HepG2 (cell line): ENCODE measurements around the gene ZNF669. TPM values are rescaled to one million over a fixed set of nuclear protein-coding genes. Genes with fewer than 3 reads are reported as not detected.
A peak's percentile ranks its signal among the peaks of the same experiment; 100 is the strongest.

ENCODE experiments used
- BRD4 ChIP-seq: sonication (generic); formaldehyde crosslinking; IDR thresholded peaks from 2 replicates; pipeline ENCODE4 v1.4.0; 2020; ENCODE audit warnings: missing genetic modification reagents
- FOXM1 ChIP-seq: sonication (generic); formaldehyde crosslinking; IDR thresholded peaks from 2 replicates; pipeline ENCODE4 v1.5.0; 2020; ENCODE audit warnings: missing genetic modification reagents
- GTF2F1 ChIP-seq: fragments of 150-350 bp; IDR thresholded peaks from 2 replicates; pipeline ENCODE4 v1.6.1; 2014; ENCODE audit warnings: low read length
- HDAC6 ChIP-seq: fragments of 200-600 bp; sonication (generic); IDR thresholded peaks from 2 replicates; pipeline ENCODE4 v1.7.0; 2017; ENCODE audit warnings: mild to moderate bottlenecking, antibody characterized with exemption, low read length, low read depth
- HNRNPUL1 ChIP-seq: fragments of 200-400 bp; formaldehyde crosslinking; IDR thresholded peaks from 2 replicates; pipeline ENCODE4 v1.6.1; 2017; ENCODE audit warnings: low read depth, mild to moderate bottlenecking, low read length, moderate library complexity
- JDP2 ChIP-seq: sonication (generic); formaldehyde crosslinking; IDR thresholded peaks from 2 replicates; pipeline ENCODE4 v1.8.1; 2022; ENCODE audit warnings: missing genetic modification reagents, borderline replicate concordance
- KLF6 ChIP-seq: IDR thresholded peaks from 2 replicates; pipeline ENCODE4 v1.8.0; 2016; ENCODE audit warnings: missing biosample characterization, missing genetic modification reagents
- KMT2A ChIP-seq: sonication (generic); formaldehyde crosslinking; IDR thresholded peaks from 2 replicates; pipeline ENCODE4 v1.4.0; 2020; ENCODE audit warnings: missing genetic modification reagents
- LCORL ChIP-seq, 2 experiments: fragments of 450-650 bp in 1 of 2; sonication (generic) in 1 of 2; formaldehyde crosslinking in 1 of 2; IDR thresholded peaks; 2 replicates each; pipeline versions ENCODE4 v1.5.0 to v1.6.1; 2017 to 2020; ENCODE audit warnings: antibody characterized with exemption in 1 of 2, missing genetic modification reagents in 1 of 2
- MBD4 ChIP-seq: IDR thresholded peaks from 2 replicates; pipeline ENCODE4 v1.6.1; 2012; ENCODE audit warnings: low read length, inconsistent platforms, borderline replicate concordance
- MIER3 ChIP-seq: IDR thresholded peaks from 2 replicates; pipeline ENCODE4 v1.6.1; 2016; ENCODE audit warnings: missing compliant biosample characterization, borderline replicate concordance
- PHF5A ChIP-seq: IDR thresholded peaks from one replicate; pipeline ENCODE4 v1.6.1; 2018; ENCODE audit warnings: low read depth, missing genetic modification reagents; ENCODE audit not compliant: unreplicated experiment
- SOX5 ChIP-seq: IDR thresholded peaks from 2 replicates; pipeline ENCODE4 v1.6.1; 2016; ENCODE audit warnings: borderline replicate concordance
- ZNF225 ChIP-seq: sonication (generic); formaldehyde crosslinking; IDR thresholded peaks from 2 replicates; pipeline ENCODE4 v1.4.0; 2020; ENCODE audit warnings: mild to moderate bottlenecking, missing genetic modification reagents
- ZNF329 ChIP-seq: sonication (generic); formaldehyde crosslinking; IDR thresholded peaks from 2 replicates; pipeline ENCODE4 v1.9.0; 2021; ENCODE audit warnings: low read depth, mild to moderate bottlenecking, missing genetic modification reagents
- ZNF335 ChIP-seq: sonication (generic); formaldehyde crosslinking; IDR thresholded peaks from 2 replicates; pipeline ENCODE4 v1.4.0; 2020; ENCODE audit warnings: missing genetic modification reagents
- ZNF33A ChIP-seq: sonication (generic); formaldehyde crosslinking; IDR thresholded peaks from 2 replicates; pipeline ENCODE4 v1.5.1; 2020; ENCODE audit warnings: missing genetic modification reagents, mild to moderate bottlenecking, moderate library complexity, borderline replicate concordance
- ZNF549 ChIP-seq: sonication (generic); formaldehyde crosslinking; IDR thresholded peaks from 2 replicates; pipeline ENCODE4 v1.5.0; 2020; ENCODE audit warnings: missing genetic modification reagents
- ZSCAN9 ChIP-seq: IDR thresholded peaks from 2 replicates; pipeline ENCODE4 v1.6.1; 2016; ENCODE audit warnings: borderline replicate concordance
- polyA plus RNA-seq, 8 experiments: library from polyadenylated mRNA; depleted of rRNA in 3 of 8; stranded (reverse) in 7 of 8; unstranded in 1 of 8; fragments of >200 nt; fragmentation: Illumina TruSeq in 4 of 8; extraction: Trizol in 4 of 8; gene quantifications; 2 replicates each; pipeline versions ENCODE4 v1.2.1 to v1.2.3, GENCODE V29; 2011 to 2016; ENCODE audit warnings: low read depth in 4 of 8, missing spikeins in 1 of 8, mixed read lengths in 1 of 8; ENCODE audit not compliant: insufficient read depth in 1 of 8
- total RNA-seq, 5 experiments: library from RNA; depleted of rRNA; stranded (reverse); fragments of >200 nt; fragmentation: Illumina TruSeq; extraction: Trizol; gene quantifications; 2 replicates each; pipeline ENCODE4 v1.2.3, GENCODE V29; 2016; ENCODE audit warnings: low read depth in 1 of 5
- TF ChIP-seq, protein P1 (sequence below): IDR thresholded peaks from 2 replicates; pipeline ENCODE4 v1.6.1; 2016
- TF ChIP-seq, protein P2 (sequence below): sonication (generic); formaldehyde crosslinking; IDR thresholded peaks from 2 replicates; pipeline ENCODE4 v1.5.0; 2020; ENCODE audit warnings: missing genetic modification reagents
- TF ChIP-seq, protein P3 (sequence below): sonication (generic); formaldehyde crosslinking; IDR thresholded peaks from 2 replicates; pipeline ENCODE4 v1.4.0; 2020; ENCODE audit warnings: missing genetic modification reagents
- TF ChIP-seq, protein P4 (sequence below): sonication (generic); formaldehyde crosslinking; IDR thresholded peaks from 2 replicates; pipeline ENCODE4 v1.8.0; 2022; ENCODE audit warnings: mild to moderate bottlenecking, missing genetic modification reagents, borderline replicate concordance
- TF ChIP-seq, protein P5 (sequence below): sonication (generic); formaldehyde crosslinking; IDR thresholded peaks from 2 replicates; pipeline ENCODE4 v1.8.1; 2023; ENCODE audit warnings: mild to moderate bottlenecking, moderate library complexity, missing genetic modification reagents
- TF ChIP-seq, protein P6 (sequence below): sonication (generic); formaldehyde crosslinking; IDR thresholded peaks from 2 replicates; pipeline ENCODE4 v1.8.0; 2022; ENCODE audit warnings: missing genetic modification reagents, low read depth, mild to moderate bottlenecking, borderline replicate concordance

The ZNF669 gene
- total and polyA plus RNA-seq, 2 of the 13 experiments (the other 11 are each of a cell fraction or from before 2014, with no cell fraction given) = 3.1 to 14.6 TPM

DNA sequence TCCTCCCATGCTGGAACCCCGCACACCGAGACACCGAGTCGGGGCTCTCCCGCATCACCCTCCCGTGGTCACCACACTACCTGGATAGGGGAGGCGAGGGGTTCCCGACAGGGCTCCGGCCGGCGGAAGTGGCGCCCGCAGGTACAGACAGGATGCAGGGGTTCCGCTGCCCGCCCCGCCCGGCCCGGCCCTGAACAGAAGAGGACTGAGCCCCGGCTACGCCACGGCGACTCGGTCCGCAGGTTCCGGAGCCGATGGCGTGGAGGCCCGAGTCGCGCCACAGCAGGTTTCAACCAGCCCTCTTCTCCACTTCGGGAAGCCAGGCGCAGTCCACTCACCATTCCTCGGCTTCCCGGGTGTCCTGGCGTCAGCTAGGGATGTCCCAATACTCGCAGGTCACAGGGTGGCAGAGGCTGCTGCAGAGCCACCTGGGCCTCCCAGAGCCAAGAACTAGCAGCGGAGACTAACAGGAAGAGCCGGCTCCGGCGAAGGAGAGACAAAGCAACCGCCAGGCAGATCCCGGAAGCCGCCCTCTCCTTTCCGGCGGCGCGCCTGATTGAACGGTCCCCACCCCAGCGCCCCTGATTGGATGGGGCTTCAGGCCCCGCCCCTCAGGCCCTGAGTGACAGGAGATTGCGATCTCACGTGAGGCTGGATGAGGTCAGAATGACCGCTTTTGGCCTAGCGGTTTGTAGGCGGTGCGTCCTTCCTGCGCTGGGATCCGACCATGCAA, at the start of gene ZNF669 (continued):
- no peak for TF ChIP-seq FOXM1 (CRISPR knock-in tag)
- TF ChIP-seq, protein P1, sequence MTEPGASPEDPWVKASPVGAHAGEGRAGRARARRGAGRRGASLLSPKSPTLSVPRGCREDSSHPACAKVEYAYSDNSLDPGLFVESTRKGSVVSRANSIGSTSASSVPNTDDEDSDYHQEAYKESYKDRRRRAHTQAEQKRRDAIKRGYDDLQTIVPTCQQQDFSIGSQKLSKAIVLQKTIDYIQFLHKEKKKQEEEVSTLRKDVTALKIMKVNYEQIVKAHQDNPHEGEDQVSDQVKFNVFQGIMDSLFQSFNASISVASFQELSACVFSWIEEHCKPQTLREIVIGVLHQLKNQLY (CRISPR knock-in tag) = no peak
- TF ChIP-seq PHF5A = no peak
- TF ChIP-seq KMT2A = peak; percentile 88
- TF ChIP-seq ZSCAN9 (CRISPR knock-in tag) = 0 out of 2 replicates have a peak, but pooled peaks have one; percentile 61
- no peak for TF ChIP-seq HDAC6
- no peak for TF ChIP-seq MIER3 (CRISPR knock-in tag)
- TF ChIP-seq LCORL (IDR thresholded peaks at IDR 0.05) = no peak
- peak; percentile 52; the same call in 1 of the 2 replicates for TF ChIP-seq LCORL (CRISPR knock-in tag; IDR thresholded peaks at IDR 0.05)
- TF ChIP-seq KLF6 (CRISPR knock-in tag) = 0 out of 2 replicates have a peak, but pooled peaks have one; percentile 44
- TF ChIP-seq, protein P2, sequence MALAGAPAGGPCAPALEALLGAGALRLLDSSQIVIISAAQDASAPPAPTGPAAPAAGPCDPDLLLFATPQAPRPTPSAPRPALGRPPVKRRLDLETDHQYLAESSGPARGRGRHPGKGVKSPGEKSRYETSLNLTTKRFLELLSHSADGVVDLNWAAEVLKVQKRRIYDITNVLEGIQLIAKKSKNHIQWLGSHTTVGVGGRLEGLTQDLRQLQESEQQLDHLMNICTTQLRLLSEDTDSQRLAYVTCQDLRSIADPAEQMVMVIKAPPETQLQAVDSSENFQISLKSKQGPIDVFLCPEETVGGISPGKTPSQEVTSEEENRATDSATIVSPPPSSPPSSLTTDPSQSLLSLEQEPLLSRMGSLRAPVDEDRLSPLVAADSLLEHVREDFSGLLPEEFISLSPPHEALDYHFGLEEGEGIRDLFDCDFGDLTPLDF (CRISPR knock-in tag) = peak; percentile 56; the same call in 1 of the 2 replicates
- no peak for TF ChIP-seq ZNF549 (CRISPR knock-in tag)
- TF ChIP-seq, protein P3, sequence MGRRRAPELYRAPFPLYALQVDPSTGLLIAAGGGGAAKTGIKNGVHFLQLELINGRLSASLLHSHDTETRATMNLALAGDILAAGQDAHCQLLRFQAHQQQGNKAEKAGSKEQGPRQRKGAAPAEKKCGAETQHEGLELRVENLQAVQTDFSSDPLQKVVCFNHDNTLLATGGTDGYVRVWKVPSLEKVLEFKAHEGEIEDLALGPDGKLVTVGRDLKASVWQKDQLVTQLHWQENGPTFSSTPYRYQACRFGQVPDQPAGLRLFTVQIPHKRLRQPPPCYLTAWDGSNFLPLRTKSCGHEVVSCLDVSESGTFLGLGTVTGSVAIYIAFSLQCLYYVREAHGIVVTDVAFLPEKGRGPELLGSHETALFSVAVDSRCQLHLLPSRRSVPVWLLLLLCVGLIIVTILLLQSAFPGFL (CRISPR knock-in tag) = no peak
- TF ChIP-seq ZNF335 (CRISPR knock-in tag) = 0 out of 2 replicates have a peak, but pooled peaks have one; percentile 39
- TF ChIP-seq SOX5 (CRISPR knock-in tag) = peak; percentile 57; the same call in 1 of the 2 replicates
- no peak for TF ChIP-seq HNRNPUL1
- no peak for TF ChIP-seq GTF2F1
- TF ChIP-seq MBD4 = no peak
- TF ChIP-seq, protein P4, sequence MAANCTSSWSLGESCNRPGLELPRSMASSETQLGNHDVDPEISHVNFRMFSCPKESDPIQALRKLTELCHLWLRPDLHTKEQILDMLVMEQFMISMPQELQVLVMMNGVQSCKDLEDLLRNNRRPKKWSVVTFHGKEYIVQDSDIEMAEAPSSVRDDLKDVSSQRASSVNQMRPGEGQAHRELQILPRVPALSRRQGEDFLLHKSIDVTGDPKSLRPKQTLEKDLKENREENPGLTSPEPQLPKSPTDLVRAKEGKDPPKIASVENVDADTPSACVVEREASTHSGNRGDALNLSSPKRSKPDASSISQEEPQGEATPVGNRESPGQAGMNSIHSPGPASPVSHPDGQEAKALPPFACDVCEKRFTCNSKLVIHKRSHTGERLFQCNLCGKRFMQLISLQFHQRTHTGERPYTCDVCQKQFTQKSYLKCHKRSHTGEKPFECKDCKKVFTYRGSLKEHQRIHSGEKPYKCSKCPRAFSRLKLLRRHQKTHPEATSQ (CRISPR knock-in tag) = 0 out of 2 replicates have a peak, but pooled peaks have one; percentile 75
- peak; percentile 27; the same call in 1 of the 2 replicates for TF ChIP-seq BRD4 (CRISPR knock-in tag)
- TF ChIP-seq ZNF33A (CRISPR knock-in tag) = no peak
- TF ChIP-seq ZNF225 (CRISPR knock-in tag) = peak; percentile 37; the same call in 1 of the 2 replicates
- TF ChIP-seq ZNF329 = no peak
- TF ChIP-seq, protein P5, sequence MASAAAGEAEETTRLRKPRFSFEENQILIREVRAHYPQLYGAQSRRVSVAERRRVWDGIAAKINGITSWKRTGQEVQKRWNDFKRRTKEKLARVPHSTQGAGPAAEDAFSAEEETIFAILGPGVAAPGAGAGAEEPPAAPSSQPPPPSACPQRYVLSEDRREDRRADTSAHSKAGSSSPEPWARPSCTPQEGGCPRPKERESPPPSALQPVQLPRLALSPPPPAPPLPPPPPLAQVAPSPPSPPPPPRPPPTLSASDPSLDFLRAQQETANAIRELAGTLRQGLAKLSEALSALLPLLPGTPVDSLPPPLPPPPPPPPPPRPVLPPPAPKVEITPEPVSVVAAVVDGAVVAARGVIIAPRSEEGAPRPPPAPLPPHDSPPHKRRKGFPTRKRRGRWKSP (CRISPR knock-in tag) = peak; percentile 43; the same call in 1 of the 2 replicates
- TF ChIP-seq, protein P6, sequence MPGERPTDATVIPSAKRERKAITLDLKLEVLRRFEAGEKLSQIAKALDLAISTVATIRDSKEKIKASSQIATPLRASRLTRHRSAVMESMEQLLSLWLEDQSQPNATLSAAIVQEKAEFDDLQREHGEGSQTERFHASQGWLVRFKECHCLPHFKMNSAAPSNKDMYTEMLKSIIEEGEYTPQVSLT (CRISPR knock-in tag) = no peak
- no peak for TF ChIP-seq JDP2
